Uterus (tissue), 4 donors: ENCODE results near the gene DAP. TPM values are rescaled to one million over a fixed set of nuclear protein-coding genes. Genes with fewer than 3 reads are reported as not detected.

ENCODE experiments used
- DNase-seq, 2 donors: peaks; one replicate each; pipeline ENCODE4 v3.0.0-alpha.2; 2019 to 2020
- H3K27ac ChIP-seq, 2 donors: fragments of 200-600 bp; sonication (generic); 1 replicate in 1 of 2; 2 replicates in 1 of 2; pipeline ENCODE4 v1.5.1; 2016 to 2018
- H3K27me3 ChIP-seq, 2 donors: fragments of 200-600 bp; sonication (generic); one replicate each; pipeline ENCODE4 v1.5.1; 2018 to 2019; ENCODE audit warnings: control low read depth in 1 of 2
- H3K36me3 ChIP-seq, 2 donors: fragments of 200-600 bp; sonication (generic); one replicate each; pipeline ENCODE4 v1.5.1; 2019; ENCODE audit warnings: control low read depth in 1 of 2
- H3K4me1 ChIP-seq, 2 donors: fragments of 200-600 bp; sonication (generic); one replicate each; pipeline ENCODE4 v1.5.1; 2018 to 2019; ENCODE audit warnings: control low read depth in 1 of 2
- H3K4me3 ChIP-seq, 2 donors: fragments of 200-600 bp; sonication (generic); 1 replicate in 1 of 2; 2 replicates in 1 of 2; pipeline ENCODE4 v1.5.1; 2018 to 2019; ENCODE audit warnings: mild to moderate bottlenecking in 1 of 2
- H3K9me3 ChIP-seq, 2 donors: fragments of 200-600 bp; sonication (generic); one replicate each; pipeline ENCODE4 v1.5.1; 2019; ENCODE audit warnings: control low read depth in 1 of 2
- POLR2A ChIP-seq, 2 donors: fragments of 450-650 bp; IDR thresholded peaks; one replicate each; pipeline ENCODE4 v1.6.1; 2016; ENCODE audit warnings: antibody characterized with exemption in 2 of 2, mild to moderate bottlenecking in 1 of 2, moderate library complexity in 1 of 2
- intact Hi-C: fragments of 100-400 bp; cut with DNase I; formaldehyde crosslinking; loops from one replicate; pipeline ENCODE4 v1.15.1; 2023; ENCODE audit warnings: low total_unique reads
- total RNA-seq, 4 donors: library from RNA; depleted of rRNA in 3 of 4; stranded (reverse); fragments of >200 nt in 3 of 4; gene quantifications; one replicate each; pipeline versions ENCODE4 v1.1.0 to v1.2.4, GENCODE V29; 2014 to 2023
- TF ChIP-seq, protein P1 (sequence below), 4 experiments: fragments of 200-600 bp in 2 of 4; fragments of 450-650 bp in 2 of 4; sonication (generic) in 2 of 4; IDR thresholded peaks; one replicate each; pipeline ENCODE4 v1.5.1; 2016 to 2019; ENCODE audit warnings: antibody characterized with exemption in 4 of 4, mild to moderate bottlenecking in 2 of 4, moderate library complexity in 1 of 4
- donor health status: DM: yes; HTN: yes; CAD: no.

DAP gene
- total RNA-seq, 4 donors from 2014 or later = 38.2 to 83.9 (median 50.0) TPM

- H3K27ac ChIP-seq = no peak overlapping the region
- intact Hi-C loops = no loop called here
- DNase-seq = no peak
- H3K9me3 ChIP-seq = no peaks in the 10 kb centered on the region
- H3K27me3 ChIP-seq = no peaks in the 10 kb centered on the region
- H3K36me3 ChIP-seq = no peaks in the 10 kb centered on the region
- H3K4me3 ChIP-seq = no peak overlapping the region
- H3K4me1 ChIP-seq = no peaks in the 10 kb centered on the region
- TF ChIP-seq, protein P1, sequence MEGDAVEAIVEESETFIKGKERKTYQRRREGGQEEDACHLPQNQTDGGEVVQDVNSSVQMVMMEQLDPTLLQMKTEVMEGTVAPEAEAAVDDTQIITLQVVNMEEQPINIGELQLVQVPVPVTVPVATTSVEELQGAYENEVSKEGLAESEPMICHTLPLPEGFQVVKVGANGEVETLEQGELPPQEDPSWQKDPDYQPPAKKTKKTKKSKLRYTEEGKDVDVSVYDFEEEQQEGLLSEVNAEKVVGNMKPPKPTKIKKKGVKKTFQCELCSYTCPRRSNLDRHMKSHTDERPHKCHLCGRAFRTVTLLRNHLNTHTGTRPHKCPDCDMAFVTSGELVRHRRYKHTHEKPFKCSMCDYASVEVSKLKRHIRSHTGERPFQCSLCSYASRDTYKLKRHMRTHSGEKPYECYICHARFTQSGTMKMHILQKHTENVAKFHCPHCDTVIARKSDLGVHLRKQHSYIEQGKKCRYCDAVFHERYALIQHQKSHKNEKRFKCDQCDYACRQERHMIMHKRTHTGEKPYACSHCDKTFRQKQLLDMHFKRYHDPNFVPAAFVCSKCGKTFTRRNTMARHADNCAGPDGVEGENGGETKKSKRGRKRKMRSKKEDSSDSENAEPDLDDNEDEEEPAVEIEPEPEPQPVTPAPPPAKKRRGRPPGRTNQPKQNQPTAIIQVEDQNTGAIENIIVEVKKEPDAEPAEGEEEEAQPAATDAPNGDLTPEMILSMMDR (IDR thresholded peaks at IDR 0.05) = no peak
- no peak for TF ChIP-seq POLR2A (IDR thresholded peaks at IDR 0.05)
Observed at GRCh38 chr5:10712574-10713366, 48.3 kb downstream of the DAP start.

DNA sequence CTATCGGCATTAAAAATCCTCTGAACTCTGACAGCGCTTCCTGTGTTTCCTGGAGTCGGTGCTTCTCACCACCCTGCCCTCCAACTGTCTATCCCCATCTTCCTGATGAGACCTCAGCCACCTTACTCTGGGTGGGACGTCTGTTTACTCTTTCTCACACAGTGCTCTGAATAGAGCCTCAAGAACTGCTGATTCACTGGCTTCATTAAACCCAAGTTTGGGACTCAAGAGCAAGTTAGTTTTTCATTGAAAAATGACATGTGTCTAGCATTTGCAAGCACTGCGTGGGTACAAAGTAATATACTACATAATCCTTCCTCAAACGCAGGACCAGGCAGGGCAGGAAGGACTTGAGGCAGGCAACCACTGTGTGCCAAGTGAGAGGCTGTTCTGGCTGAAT lies 49.5 kb downstream of the DAP start:
- Histone ChIP-seq H3K9me3 (no peaks in the 10 kb centered on the region), H3K4me3 (no peak overlapping the region), H3K4me1 (no peaks in the 10 kb centered on the region), H3K36me3 (no peaks in the 10 kb centered on the region), H3K27ac (no peak overlapping the region), H3K27me3 (no peaks in the 10 kb centered on the region)
- intact Hi-C loops = no loop called here
- no peak for DNase-seq
- TF ChIP-seq, protein P1 (IDR thresholded peaks at IDR 0.05) = no peak
- TF ChIP-seq POLR2A (IDR thresholded peaks at IDR 0.05) = no peak

DNA sequence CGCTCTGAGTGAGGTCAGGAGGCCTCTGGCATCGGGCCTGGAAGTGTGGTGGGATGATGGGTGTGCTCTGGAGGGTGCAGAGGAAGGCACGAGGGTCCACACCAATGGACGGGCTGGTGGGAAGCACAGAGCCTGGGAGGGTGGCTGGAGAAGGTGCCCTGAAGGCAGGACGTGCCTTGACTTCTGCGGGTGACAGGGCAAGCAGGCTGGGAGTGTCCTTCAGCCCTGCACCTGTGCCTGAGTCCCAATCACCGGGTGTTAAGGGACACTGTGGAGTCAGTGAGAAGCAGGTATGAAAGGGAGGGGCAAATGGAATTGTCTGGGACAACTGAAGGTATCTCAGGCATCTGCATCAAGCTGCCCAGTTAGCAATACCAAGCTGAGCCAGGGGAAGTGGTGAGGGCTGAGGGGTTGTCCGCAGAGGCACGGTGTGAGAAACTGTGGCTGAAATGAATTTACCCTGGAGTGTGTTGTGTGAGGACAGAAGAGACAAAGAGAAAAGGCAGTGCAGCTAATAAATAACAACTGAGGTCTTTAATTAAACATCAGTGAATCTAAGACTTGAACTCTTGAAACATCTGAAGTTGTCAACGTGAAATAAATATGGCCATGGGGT lies 50.4 kb downstream of the DAP start:
- no peak for TF ChIP-seq POLR2A (IDR thresholded peaks at IDR 0.05)
- TF ChIP-seq, protein P1 (IDR thresholded peaks at IDR 0.05) = no peak
- Histone ChIP-seq H3K27me3 (no peaks in the 10 kb centered on the region), H3K27ac (no peak overlapping the region), H3K4me3 (no peak overlapping the region), H3K36me3 (no peaks in the 10 kb centered on the region), H3K9me3 (no peaks in the 10 kb centered on the region), H3K4me1 (no peaks in the 10 kb centered on the region)
- no peak for DNase-seq
- intact Hi-C loops = no loop called here

DNA sequence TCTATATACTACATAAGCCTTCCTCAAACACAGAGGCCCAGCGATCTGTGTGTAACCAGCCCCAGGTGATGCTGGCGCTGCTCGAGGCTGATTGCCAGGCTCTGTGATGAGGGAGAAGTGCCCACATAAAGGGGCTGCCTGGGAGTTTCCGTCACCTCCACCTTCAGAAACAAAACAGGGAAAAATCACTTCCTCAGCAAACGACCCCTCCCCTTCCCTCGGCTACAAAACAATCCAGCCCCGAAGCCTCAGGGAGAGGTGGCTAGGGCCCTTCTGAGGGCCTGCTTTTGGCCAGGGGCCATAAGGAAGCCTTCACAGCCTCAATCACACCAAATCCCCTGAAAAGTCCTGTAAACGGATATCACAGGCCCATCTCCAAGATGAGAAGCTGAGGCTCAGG lies 51.1 kb downstream of the DAP start:
- intact Hi-C loops = no loop called here
- DNase-seq = no peak
- Histone ChIP-seq H3K9me3 (no peaks in the 10 kb centered on the region), H3K27ac (peak overlapping the region in 1 of 2 donors; percentile 20), H3K4me1 (no peaks in the 10 kb centered on the region), H3K4me3 (no peak overlapping the region), H3K36me3 (no peaks in the 10 kb centered on the region), H3K27me3 (no peaks in the 10 kb centered on the region)
- TF ChIP-seq, protein P1 (IDR thresholded peaks at IDR 0.05) = no peak
- TF ChIP-seq POLR2A (IDR thresholded peaks at IDR 0.05) = no peak

DNA sequence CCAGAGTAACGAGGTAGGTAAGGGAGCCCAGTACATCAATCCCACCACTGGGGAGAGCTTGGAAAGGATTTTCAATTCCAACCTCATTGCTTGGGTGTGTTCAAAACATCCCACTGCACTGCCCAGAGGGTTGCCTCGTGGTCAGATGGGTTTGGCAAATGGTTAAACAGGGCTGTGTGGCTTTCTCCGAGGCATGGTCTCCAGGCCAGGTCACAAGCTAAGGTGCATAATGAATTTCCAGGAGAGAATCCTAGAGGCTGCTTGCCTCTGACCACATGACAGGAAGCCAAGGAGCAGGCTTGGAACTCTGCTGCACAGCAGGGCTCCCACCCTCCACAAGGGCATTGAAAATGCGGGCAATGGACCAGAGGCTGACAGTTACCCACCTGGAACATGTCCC lies 51.6 kb downstream of the DAP start:
- TF ChIP-seq, protein P1 (IDR thresholded peaks at IDR 0.05) = no peak
- TF ChIP-seq POLR2A (IDR thresholded peaks at IDR 0.05) = no peak
- intact Hi-C loops = no loop called here
- H3K27ac ChIP-seq = no peak overlapping the region
- H3K4me1 ChIP-seq = no peaks in the 10 kb centered on the region
- H3K4me3 ChIP-seq = no peak overlapping the region
- no peaks in the 10 kb centered on the region for H3K36me3 ChIP-seq
- no peaks in the 10 kb centered on the region for H3K9me3 ChIP-seq
- DNase-seq = no peak
- no peaks in the 10 kb centered on the region for H3K27me3 ChIP-seq
